ENCODE measurements around the gene DUSP9.
"Not testable (repeated sequence)": the region's sequence is repeated elsewhere in the genome, so short reads cannot be mapped to it uniquely, and the experiment has no call there.

DUSP9 gene, protein sequence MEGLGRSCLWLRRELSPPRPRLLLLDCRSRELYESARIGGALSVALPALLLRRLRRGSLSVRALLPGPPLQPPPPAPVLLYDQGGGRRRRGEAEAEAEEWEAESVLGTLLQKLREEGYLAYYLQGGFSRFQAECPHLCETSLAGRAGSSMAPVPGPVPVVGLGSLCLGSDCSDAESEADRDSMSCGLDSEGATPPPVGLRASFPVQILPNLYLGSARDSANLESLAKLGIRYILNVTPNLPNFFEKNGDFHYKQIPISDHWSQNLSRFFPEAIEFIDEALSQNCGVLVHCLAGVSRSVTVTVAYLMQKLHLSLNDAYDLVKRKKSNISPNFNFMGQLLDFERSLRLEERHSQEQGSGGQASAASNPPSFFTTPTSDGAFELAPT

GRCh38 chrX:153646620-153647373 lies at the start of gene DUSP9:
Gene DUSP9 (plus strand): TSS chrX:153647203. CDS start chrX:153647954, 751 bp downstream.
- no peak for DNase-seq

GRCh38 chrX:153598541-153599191 lies 48.3 kb upstream of the DUSP9 start, which contains the start of gene CCNQ:
Gene CCNQ (minus strand): TSS chrX:153599139. CDS start chrX:153599073, 66 bp downstream.
- peak; percentile 49 for DNase-seq

DNA sequence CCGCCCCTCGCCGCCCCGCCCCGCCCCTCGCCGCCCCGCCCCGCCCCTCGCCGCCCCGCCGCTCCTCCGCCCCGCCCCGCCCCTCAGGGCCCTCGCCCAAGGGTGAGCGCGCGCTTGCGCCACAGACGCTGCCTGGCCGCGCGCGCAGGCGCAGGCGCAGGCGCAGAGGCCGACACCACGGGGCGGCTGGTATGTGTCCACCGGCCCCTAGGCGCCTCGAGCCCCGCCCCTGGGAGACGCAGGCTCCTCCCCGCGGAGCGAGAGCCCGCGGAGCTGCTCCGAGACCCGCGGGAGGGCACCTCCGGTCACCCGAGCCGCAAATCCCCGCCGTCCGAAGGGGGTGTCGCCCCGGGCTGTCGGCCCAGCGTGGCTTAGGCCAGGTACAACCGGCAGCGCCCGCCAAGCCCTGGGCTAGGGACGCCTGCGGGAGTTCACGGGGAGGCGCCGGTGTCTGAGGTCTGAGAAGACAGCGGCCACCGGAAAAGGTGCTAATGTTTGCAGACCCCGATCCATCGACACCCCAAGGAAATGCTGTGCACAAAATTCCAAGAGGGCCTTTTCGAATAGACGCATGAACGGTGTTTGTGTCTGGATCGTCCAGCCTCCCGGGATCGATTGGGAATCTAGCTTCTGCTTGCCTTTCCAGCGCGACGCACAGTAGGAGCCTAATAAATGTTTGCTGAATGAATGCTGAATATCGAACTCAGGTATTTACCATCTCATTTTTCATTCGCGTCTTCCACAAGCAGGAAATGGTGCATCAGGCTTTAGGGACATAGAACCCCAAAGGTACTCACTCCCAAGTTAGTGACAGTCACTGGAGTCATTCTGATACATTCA lies 47.6 kb upstream of the DUSP9 start:
- DNase-seq: peak; percentile 92

GRCh38 chrX:153600032-153600373 lies 47.0 kb upstream of the DUSP9 start:
- DNase-seq: peak; percentile 63

GRCh38 chrX:153600921-153601320 lies 46.1 kb upstream of the DUSP9 start:
- no peak for DNase-seq

- DNase-seq: no peak
Measured at GRCh38 chrX:153601511-153602110, 45.4 kb upstream of the DUSP9 start.

- no peak for DNase-seq
Measured at GRCh38 chrX:153602601-153603000, 44.4 kb upstream of the DUSP9 start.

GRCh38 chrX:153603131-153603656 lies 43.8 kb upstream of the DUSP9 start:
- no peak for DNase-seq

GRCh38 chrX:153604666-153605380 lies 42.2 kb upstream of the DUSP9 start:
- DNase-seq: not testable (repeated sequence)

DNA sequence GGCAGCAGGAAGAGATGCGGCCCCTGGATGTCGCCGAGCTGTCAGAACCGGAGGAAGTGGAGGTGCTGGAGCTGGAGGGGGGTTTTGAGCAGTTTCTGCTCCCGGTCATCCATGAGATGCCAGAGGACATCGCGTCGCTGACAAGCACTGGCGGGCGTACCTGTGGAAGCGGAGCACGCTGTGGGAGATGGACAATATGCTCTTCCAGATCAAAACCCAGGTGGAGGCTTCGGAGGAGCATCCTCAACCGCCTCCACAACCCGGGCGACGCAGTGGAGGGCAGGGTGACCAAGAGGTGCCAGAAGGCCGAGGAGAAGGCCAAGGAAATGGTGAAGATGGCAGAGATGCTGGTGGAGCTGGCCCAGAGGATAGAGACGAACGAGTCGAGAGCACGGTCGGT lies 40.5 kb upstream of the DUSP9 start:
- DNase-seq: no peak

DNA sequence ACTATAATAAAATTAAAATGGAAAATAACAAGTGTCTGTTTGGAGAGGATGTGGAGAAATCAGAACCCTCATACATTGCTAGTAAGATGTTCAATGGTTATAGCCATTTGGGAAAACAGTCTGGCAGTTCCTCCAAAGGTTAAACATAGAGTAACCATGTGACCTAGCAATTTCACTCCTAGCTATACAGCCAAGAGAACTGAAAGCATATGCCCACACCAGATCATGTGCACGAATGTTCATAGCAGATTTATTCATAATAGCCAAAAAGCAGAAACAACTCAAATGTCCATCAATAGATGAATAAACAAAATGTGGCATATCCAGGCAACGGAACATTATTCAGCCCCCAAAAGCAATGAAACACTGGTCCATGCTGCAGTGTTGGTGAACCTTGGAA lies 38.6 kb upstream of the DUSP9 start:
- DNase-seq: no peak

DNA sequence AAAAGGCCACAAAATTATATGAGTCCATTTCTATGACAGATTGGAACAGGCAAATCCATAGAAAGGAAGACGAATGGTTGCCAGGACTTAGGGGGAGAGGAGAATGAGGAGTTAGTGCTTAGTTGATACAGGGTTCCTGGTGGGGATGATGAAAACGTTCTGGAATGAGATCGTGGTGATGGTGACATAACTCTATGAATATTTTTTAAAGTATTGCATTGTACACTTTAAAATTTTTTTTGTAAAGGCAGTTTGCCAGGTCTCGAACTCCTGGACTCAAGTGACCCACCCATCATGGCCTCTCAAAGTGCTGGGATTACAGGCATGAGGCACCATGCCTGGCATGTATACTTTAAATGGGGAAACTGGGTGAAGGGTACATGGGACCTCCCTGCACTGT lies 38.2 kb upstream of the DUSP9 start:
- no peak for DNase-seq

GRCh38 chrX:153609917-153610835 lies 36.8 kb upstream of the DUSP9 start:
- peak; percentile 77 for DNase-seq

GRCh38 chrX:153610836-153611213 lies 36.2 kb upstream of the DUSP9 start:
- DNase-seq: no peak

DNA sequence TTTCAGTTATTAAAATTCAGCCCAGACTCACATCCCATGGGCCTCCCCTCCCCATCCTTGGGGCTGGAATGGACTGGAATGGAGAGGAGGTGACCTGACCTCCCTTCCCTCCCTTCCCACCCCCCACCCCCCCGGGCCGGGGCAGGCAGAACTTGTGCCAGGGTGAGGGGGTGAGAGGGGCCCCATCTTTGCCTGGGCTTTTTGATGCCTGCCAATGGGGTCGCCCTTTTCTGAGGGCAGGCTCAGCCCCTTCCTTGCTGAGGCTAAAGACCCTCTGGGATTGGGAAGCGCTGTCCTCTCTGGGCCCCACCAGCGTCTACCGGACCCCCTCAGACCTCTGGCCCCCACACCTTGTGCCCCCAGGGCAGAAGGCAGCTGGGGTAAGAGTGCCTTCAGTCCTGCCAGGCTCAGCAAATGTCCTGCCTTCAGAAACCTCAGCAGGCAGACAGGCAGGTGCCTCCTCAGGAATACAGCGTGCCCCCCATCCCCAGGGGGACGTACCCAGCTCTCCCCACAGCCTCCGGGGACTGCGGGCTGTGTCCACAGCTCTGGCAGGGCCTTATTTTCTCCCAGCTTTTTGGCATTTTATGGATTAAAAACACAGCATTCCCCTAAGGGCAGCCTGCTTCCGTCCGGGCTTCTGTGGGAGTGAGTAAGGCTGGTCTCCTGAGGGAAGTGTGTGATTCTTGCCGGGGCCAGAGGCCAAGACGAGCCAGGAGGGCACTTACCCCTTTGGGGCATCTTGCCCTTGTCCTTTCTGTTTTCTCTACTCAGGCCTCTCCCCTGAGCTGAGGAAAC lies 35.5 kb upstream of the DUSP9 start:
- DNase-seq: no peak

- no peak for DNase-seq
Measured at GRCh38 chrX:153612413-153612812, 34.6 kb upstream of the DUSP9 start.

DNA sequence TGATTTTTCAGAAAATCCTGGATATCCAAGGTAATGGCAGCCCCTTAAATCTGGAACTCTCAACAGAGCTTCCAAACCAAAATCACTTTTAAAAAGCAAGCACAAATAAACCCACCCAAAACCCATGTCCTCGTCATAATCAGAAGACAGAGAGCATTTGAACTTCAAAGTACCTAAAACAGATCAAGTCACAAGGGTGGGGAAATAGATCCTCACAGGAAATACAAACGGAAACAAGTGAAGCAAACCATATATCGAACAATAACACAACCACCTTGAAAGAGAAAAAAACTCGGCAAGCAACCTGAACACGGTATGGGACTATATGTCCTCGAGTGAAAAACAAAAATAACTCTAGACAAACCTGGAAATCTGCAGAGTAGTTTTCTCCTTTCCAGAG lies 32.2 kb upstream of the DUSP9 start:
- DNase-seq: no peak

GRCh38 chrX:153620576-153620975 lies 26.4 kb upstream of the DUSP9 start:
- no peak for DNase-seq

GRCh38 chrX:153621949-153622598 lies 24.9 kb upstream of the DUSP9 start:
- no peak for DNase-seq

Measured in RPMI8226 (cell line).